CD4-positive, alpha-beta T cell treated with Interleukin-15 for 4 hours (primary cell): ENCODE data around the gene TES.
A peak's percentile ranks its signal among the peaks of the same experiment; 100 is the strongest.

ENCODE experiments used
- DNase-seq: peaks from one replicate; pipeline ENCODE4 v3.0.0-alpha.2; 2020; ENCODE audit warnings: low spot score

The TES gene

GRCh38 chr7:116193329-116194087, 16.8 kb upstream of the TES start:
- no peak for DNase-seq

- DNase-seq: no peak
Observed at GRCh38 chr7:116194115-116194514, 16.2 kb upstream of the TES start.

GRCh38 chr7:116195451-116195850, 14.9 kb upstream of the TES start:
- no peak for DNase-seq

- no peak for DNase-seq
Observed at GRCh38 chr7:116196947-116197346, 13.4 kb upstream of the TES start.

GRCh38 chr7:116197360-116197759, 13.0 kb upstream of the TES start:
- no peak for DNase-seq

- DNase-seq: no peak
Observed at GRCh38 chr7:116198748-116199410, 11.5 kb upstream of the TES start.

- DNase-seq: no peak
Observed at GRCh38 chr7:116200963-116201362, 9.4 kb upstream of the TES start.

GRCh38 chr7:116206141-116206540, 4.2 kb upstream of the TES start:
- DNase-seq: no peak

GRCh38 chr7:116208919-116209318, 1.4 kb upstream of the TES start:
- no peak for DNase-seq

GRCh38 chr7:116209561-116210070, 723 bp upstream of the TES start:
- no peak for DNase-seq

- DNase-seq: peak; percentile 88
Observed at GRCh38 chr7:116211006-116211912, 920 bp downstream of the TES start.

- DNase-seq: no peak
Observed at GRCh38 chr7:116211913-116212596, 1.7 kb downstream of the TES start.

- DNase-seq: no peak
Observed at GRCh38 chr7:116212869-116213268, 2.5 kb downstream of the TES start.

GRCh38 chr7:116213361-116214130, 3.2 kb downstream of the TES start:
- no peak for DNase-seq

GRCh38 chr7:116214921-116215320, 4.6 kb downstream of the TES start:
- DNase-seq: no peak

- no peak for DNase-seq
Observed at GRCh38 chr7:116215551-116215950, 5.2 kb downstream of the TES start.

GRCh38 chr7:116216956-116217571, 6.7 kb downstream of the TES start:
- DNase-seq: peak; percentile 43

- no peak for DNase-seq
Observed at GRCh38 chr7:116218051-116218645, 7.8 kb downstream of the TES start.

- DNase-seq: no peak
Observed at GRCh38 chr7:116218747-116219146, 8.4 kb downstream of the TES start.

- DNase-seq: no peak
Observed at GRCh38 chr7:116219288-116219687, 8.9 kb downstream of the TES start.
